ENCODE results near the gene TRMT2A. TPM values are rescaled to one million over a fixed set of nuclear protein-coding genes. Genes with fewer than 3 reads are reported as not detected.

The TRMT2A gene
- total and polyA plus RNA-seq, 10 of the 15 experiments (the other 5 are each of a cell fraction or from before 2014, with no cell fraction given), result 0.29 to 97.0 (median 57.9) TPM

- ChIA-PET CTCF (no interaction called here), SMC1A (ENCODE audit: uncharacterized antibody, unreplicated experiment) (no interaction called here), RAD21 (ENCODE audit: unreplicated experiment) (no interaction called here), POLR2A (no interaction called here)
- FAIRE-seq (no peak), DNase-seq (ENCODE audit: low read depth, low spot score) (no peak), ATAC-seq (no peak)
- no TSS peak for BruUV-seq (replicated peaks)
- in situ Hi-C loops (cut with MboI), result no loop called here
- intact Hi-C loops (cut with micrococcal nuclease; ENCODE audit: unreplicated experiment), result no loop called here
- Histone ChIP-seq H4K20me1 (ENCODE audit: control insufficient read depth, insufficient read depth) (no peaks in the 10 kb centered on the region), H2AFZ (ENCODE audit: control insufficient read depth, low read depth, low read length) (no peak overlapping the region), H3K27ac (ENCODE audit: control insufficient read depth, insufficient read depth) (no peak overlapping the region), H3K4me1 (ENCODE audit: control insufficient read depth, insufficient read depth, low read length) (no peaks in the 10 kb centered on the region), H3K79me2 (ENCODE audit: control insufficient read depth, insufficient read depth, low read length) (no peaks in the 10 kb centered on the region; the same call in 1 of the 2 replicates), H3K9ac (ENCODE audit: control insufficient read depth, insufficient read depth, low read length) (no peak overlapping the region), H3K4me2 (ENCODE audit: control insufficient read depth, insufficient read depth) (no peak overlapping the region), H3K9me3 (replicated peaks; ENCODE audit: control insufficient read depth, insufficient read depth, low read length) (no peaks in the 10 kb centered on the region), H3K36me3 (ENCODE audit: control insufficient read depth in 2 of 2, insufficient read depth in 2 of 2, low read length in 1 of 2) (peaks cover 43 to 47% of the 10 kb centered on the region in 2 experiments), H3K27me3 (replicated peaks in 1 of 2; ENCODE audit: control insufficient read depth in 2 of 2, insufficient read depth in 2 of 2, low read length in 1 of 2) (no peaks in the 10 kb centered on the region), H3K4me3 (no peak overlapping the region)
- 87% methylated on average over 9 of the region's 9 CpGs for WGBS (ENCODE audit: insufficient coverage, insufficient replicate concordance, low lambda C conversion rate, missing lambda C conversion rate)
- TF ChIP-seq ZBTB33 (IDR thresholded peaks at IDR 0.05) (no peak), PAX5 (IDR thresholded peaks at IDR 0.05; ENCODE audit: borderline replicate concordance, low read depth, low read length) (no peak), NR2F1 (conservative IDR thresholded peaks at IDR 0.05) (no peak), NBN (IDR thresholded peaks at IDR 0.05) (no peak), EGR1 (IDR thresholded peaks at IDR 0.05; ENCODE audit: borderline replicate concordance in 1 of 2, low read depth in 2 of 2, low read length in 2 of 2) (no peak), FOXK2 (IDR thresholded peaks at IDR 0.05) (no peak), KDM1A (IDR thresholded peaks at IDR 0.05; ENCODE audit: borderline replicate concordance) (no peak), TBL1XR1 (IDR thresholded peaks at IDR 0.05; ENCODE audit: low read depth, low read length) (no peak), SMAD5 (IDR thresholded peaks at IDR 0.05; ENCODE audit: low read depth) (no peak), RUNX3 (IDR thresholded peaks at IDR 0.05; ENCODE audit: low read length) (no peak), POU2F2 (IDR thresholded peaks at IDR 0.05; ENCODE audit: borderline replicate concordance, low read depth, low read length) (no peak), ZZZ3 (IDR thresholded peaks at IDR 0.05; ENCODE audit: control insufficient read depth, insufficient read length, low read depth) (no peak), POLR2AphosphoS2 (IDR thresholded peaks at IDR 0.05; ENCODE audit: low read depth, low read length) (no peak), RELA (IDR thresholded peaks at IDR 0.05; ENCODE audit: borderline replicate concordance, partially characterized antibody) (no peak), MYC (IDR thresholded peaks at IDR 0.05; ENCODE audit: insufficient read depth, insufficient read length, insufficient replicate concordance, low read length, severe bottlenecking) (no peak), SREBF2 (IDR thresholded peaks at IDR 0.05; ENCODE audit: low read length) (no peak)
- TF ChIP-seq, protein P1, sequence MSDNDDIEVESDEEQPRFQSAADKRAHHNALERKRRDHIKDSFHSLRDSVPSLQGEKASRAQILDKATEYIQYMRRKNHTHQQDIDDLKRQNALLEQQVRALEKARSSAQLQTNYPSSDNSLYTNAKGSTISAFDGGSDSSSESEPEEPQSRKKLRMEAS (IDR thresholded peaks at IDR 0.05; ENCODE audit: low read depth, low read length), result no peak
- TF ChIP-seq, protein P2, sequence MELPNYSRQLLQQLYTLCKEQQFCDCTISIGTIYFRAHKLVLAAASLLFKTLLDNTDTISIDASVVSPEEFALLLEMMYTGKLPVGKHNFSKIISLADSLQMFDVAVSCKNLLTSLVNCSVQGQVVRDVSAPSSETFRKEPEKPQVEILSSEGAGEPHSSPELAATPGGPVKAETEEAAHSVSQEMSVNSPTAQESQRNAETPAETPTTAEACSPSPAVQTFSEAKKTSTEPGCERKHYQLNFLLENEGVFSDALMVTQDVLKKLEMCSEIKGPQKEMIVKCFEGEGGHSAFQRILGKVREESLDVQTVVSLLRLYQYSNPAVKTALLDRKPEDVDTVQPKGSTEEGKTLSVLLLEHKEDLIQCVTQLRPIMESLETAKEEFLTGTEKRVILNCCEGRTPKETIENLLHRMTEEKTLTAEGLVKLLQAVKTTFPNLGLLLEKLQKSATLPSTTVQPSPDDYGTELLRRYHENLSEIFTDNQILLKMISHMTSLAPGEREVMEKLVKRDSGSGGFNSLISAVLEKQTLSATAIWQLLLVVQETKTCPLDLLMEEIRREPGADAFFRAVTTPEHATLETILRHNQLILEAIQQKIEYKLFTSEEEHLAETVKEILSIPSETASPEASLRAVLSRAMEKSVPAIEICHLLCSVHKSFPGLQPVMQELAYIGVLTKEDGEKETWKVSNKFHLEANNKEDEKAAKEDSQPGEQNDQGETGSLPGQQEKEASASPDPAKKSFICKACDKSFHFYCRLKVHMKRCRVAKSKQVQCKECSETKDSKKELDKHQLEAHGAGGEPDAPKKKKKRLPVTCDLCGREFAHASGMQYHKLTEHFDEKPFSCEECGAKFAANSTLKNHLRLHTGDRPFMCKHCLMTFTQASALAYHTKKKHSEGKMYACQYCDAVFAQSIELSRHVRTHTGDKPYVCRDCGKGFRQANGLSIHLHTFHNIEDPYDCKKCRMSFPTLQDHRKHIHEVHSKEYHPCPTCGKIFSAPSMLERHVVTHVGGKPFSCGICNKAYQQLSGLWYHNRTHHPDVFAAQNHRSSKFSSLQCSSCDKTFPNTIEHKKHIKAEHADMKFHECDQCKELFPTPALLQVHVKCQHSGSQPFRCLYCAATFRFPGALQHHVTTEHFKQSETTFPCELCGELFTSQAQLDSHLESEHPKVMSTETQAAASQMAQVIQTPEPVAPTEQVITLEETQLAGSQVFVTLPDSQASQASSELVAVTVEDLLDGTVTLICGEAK (IDR thresholded peaks at IDR 0.05; ENCODE audit: borderline replicate concordance), result no peak
Measured at GRCh38 chr22:20090730-20091240, 26.2 kb downstream of the TRMT2A start.

Measured in GM12878 (cell line).